GM23248 (cell line): ENCODE results near the gene CEP164.

Source experiments
- EZH2 ChIP-seq: fragments of 200-600 bp; sonication (generic); IDR thresholded peaks from 2 replicates; pipeline ENCODE4 v1.6.1; 2018; ENCODE audit warnings: antibody characterized with exemption, mild to moderate bottlenecking; ENCODE audit not compliant: insufficient read depth, poor library complexity, severe bottlenecking
- EZH2phosphoT487 ChIP-seq: fragments of 200-600 bp; sonication (generic); IDR thresholded peaks from 2 replicates; pipeline ENCODE4 v1.6.1; 2018; ENCODE audit warnings: antibody characterized with exemption, moderate library complexity, mild to moderate bottlenecking, low read depth; ENCODE audit not compliant: insufficient read depth

DNA sequence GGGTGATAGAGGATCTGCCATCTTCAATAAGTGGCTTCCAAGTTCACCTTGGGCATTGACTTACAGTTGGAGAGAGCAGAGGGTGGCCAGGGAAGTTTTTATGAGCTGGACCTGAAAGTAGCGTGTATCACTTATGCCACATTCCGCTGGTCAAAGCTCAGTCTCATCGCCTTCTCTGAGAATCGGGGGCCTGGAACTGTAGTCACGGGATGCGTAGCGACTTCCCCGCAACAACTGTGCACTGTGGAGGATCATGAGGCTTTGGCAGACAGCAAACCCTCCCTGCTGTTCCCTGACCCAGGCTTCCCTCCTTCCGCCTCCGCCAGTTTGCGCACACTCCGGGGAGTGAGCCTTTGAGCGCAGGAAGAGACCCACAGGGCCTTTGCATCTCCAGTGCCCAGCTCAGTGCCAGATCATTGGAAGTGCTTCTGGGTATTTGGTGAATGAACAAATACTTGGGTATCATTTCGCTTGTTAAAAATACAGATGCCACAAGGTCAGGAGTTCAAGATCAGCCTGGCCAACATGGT, 95.5 kb downstream of the CEP164 start:
- TF ChIP-seq EZH2 = no peak
- no peak for TF ChIP-seq EZH2phosphoT487
